GM23248 (cell line): Measurements from ENCODE around the gene PRSS23. TPM values are rescaled to one million over a fixed set of nuclear protein-coding genes. Genes with fewer than 3 reads are reported as not detected.

Experiments used
- DNase-seq: peaks from one replicate; pipeline ENCODE4 v3.0.0-alpha.2; 2015
- H2AFZ ChIP-seq: fragments of 200-600 bp; sonication (generic); 2 replicates; pipeline ENCODE4 v1.6.1; 2016; ENCODE audit warnings: antibody characterized with exemption
- H3F3A ChIP-seq: fragments of 200-600 bp; sonication (generic); 2 replicates; pipeline ENCODE4 v1.6.1; 2016; ENCODE audit warnings: mild to moderate bottlenecking, antibody characterized with exemption, mixed run types; ENCODE audit not compliant: insufficient read depth
- H3K27ac ChIP-seq: fragments of 200-600 bp; sonication (generic); 2 replicates; pipeline ENCODE4 v1.5.1; 2016; ENCODE audit warnings: mild to moderate bottlenecking
- H3K27me3 ChIP-seq: fragments of 200-600 bp; sonication (generic); replicated peaks from 2 replicates; pipeline ENCODE4 v1.6.1; 2016; ENCODE audit warnings: mild to moderate bottlenecking; ENCODE audit not compliant: insufficient read depth
- H3K36me3 ChIP-seq: fragments of 200-600 bp; sonication (generic); 2 replicates; pipeline ENCODE4 v1.6.1; 2016; ENCODE audit warnings: low read depth, mild to moderate bottlenecking
- H3K4me1 ChIP-seq: fragments of 200-600 bp; sonication (generic); 2 replicates; pipeline ENCODE4 v1.6.1; 2016; ENCODE audit warnings: mild to moderate bottlenecking; ENCODE audit not compliant: insufficient read depth
- H3K4me2 ChIP-seq: fragments of 200-600 bp; sonication (generic); one replicate; pipeline ENCODE4 v1.6.1; 2016; ENCODE audit warnings: mild to moderate bottlenecking; ENCODE audit not compliant: unreplicated experiment
- H3K4me3 ChIP-seq: fragments of 200-600 bp; sonication (generic); 2 replicates; pipeline ENCODE4 v1.5.1; 2016; ENCODE audit warnings: mild to moderate bottlenecking
- H3K79me2 ChIP-seq: fragments of 200-600 bp; sonication (generic); 2 replicates; pipeline ENCODE4 v1.6.1; 2016; ENCODE audit warnings: mild to moderate bottlenecking; ENCODE audit not compliant: insufficient read depth
- H3K9ac ChIP-seq: fragments of 200-600 bp; sonication (generic); 2 replicates; pipeline ENCODE4 v1.6.1; 2016; ENCODE audit warnings: mild to moderate bottlenecking
- H3K9me2 ChIP-seq: fragments of 200-600 bp; sonication (generic); 2 replicates; pipeline ENCODE4 v1.6.1; 2016; ENCODE audit warnings: mixed run types, mild to moderate bottlenecking, moderate library complexity; ENCODE audit not compliant: insufficient read depth
- H3K9me3 ChIP-seq: fragments of 200-600 bp; sonication (generic); one replicate; pipeline ENCODE4 v1.6.1; 2017; ENCODE audit warnings: low read depth
- H4K20me1 ChIP-seq: fragments of 200-600 bp; sonication (generic); 2 replicates; pipeline ENCODE4 v1.6.0; 2016; ENCODE audit not compliant: insufficient read depth
- EZH2 ChIP-seq: fragments of 200-600 bp; sonication (generic); IDR thresholded peaks from 2 replicates; pipeline ENCODE4 v1.6.1; 2018; ENCODE audit warnings: antibody characterized with exemption, mild to moderate bottlenecking; ENCODE audit not compliant: insufficient read depth, poor library complexity, severe bottlenecking
- EZH2phosphoT487 ChIP-seq: fragments of 200-600 bp; sonication (generic); IDR thresholded peaks from 2 replicates; pipeline ENCODE4 v1.6.1; 2018; ENCODE audit warnings: antibody characterized with exemption, moderate library complexity, mild to moderate bottlenecking, low read depth; ENCODE audit not compliant: insufficient read depth
- WGBS, 2 experiments: methylation state at CpG; one replicate each; pipeline ENCODE4 v1.1.6; 2015 to 2017; ENCODE audit warnings: low lambda C conversion rate in 2 of 2, low coverage in 1 of 2; ENCODE audit errors: missing lambda C conversion rate in 2 of 2; 5-methylcytosine and 5-hydroxymethylcytosine counted together
- in situ Hi-C: fragments of 300-500 bp; cut with MboI; formaldehyde crosslinking; loops from 2 replicates; pipeline ENCODE4 v1.15.0; 2020
- polyA plus RNA-seq: library from polyadenylated mRNA; unstranded; fragments of >200 nt; fragmentation: Nextera tagmentation; extraction: Ambion mirVana; gene quantifications from 2 replicates; pipeline ENCODE4 v1.2.1, GENCODE V29; 2016
- total RNA-seq: library from RNA; depleted of rRNA; stranded (reverse); fragments of >200 nt; shearing (Covaris generic); gene quantifications from 2 replicates; pipeline ENCODE4 v1.2.3, GENCODE V29; 2014

Gene PRSS23
- total and polyA plus RNA-seq, 2 experiments from 2014 or later: 217 to 376 TPM

- Histone ChIP-seq H3K27me3 (no peaks in the 10 kb centered on the region), H3K9ac (peak overlapping the region; percentile 81), H3K4me1 (peaks cover 68% of the 10 kb centered on the region), H3K27ac (peak overlapping the region; percentile 6; the same call in 1 of the 2 replicates), H3F3A (peaks cover 63% of the 10 kb centered on the region), H3K9me2 (no peaks in the 10 kb centered on the region), H3K36me3 (no peaks in the 10 kb centered on the region), H3K4me3 (peak overlapping the region; percentile 81), H2AFZ (no peak overlapping the region), H3K4me2 (peak overlapping the region; percentile 93), H3K79me2 (peaks cover 63% of the 10 kb centered on the region), H3K9me3 (no peaks in the 10 kb centered on the region), H4K20me1 (no peaks in the 10 kb centered on the region)
- TF ChIP-seq EZH2phosphoT487: no peak
- no peak for TF ChIP-seq EZH2
- in situ Hi-C loops: no loop called here
- peak; percentile 67 for DNase-seq
- WGBS, 2 experiments: 37 to 38% methylated on average over 3 of the region's 3 CpGs
Observed at GRCh38 chr11:86802601-86803051, 2.3 kb downstream of the PRSS23 start.

- in situ Hi-C loops: no loop called here
- 52 to 57% methylated on average over 5 of the region's 5 CpGs for WGBS, 2 experiments
- Histone ChIP-seq H4K20me1 (no peaks in the 10 kb centered on the region), H3K9ac (peak overlapping the region; percentile 81), H2AFZ (no peak overlapping the region), H3K4me1 (peaks cover 68% of the 10 kb centered on the region), H3K4me3 (peak overlapping the region; percentile 81), H3K9me2 (no peaks in the 10 kb centered on the region), H3K27me3 (no peaks in the 10 kb centered on the region), H3K4me2 (peak overlapping the region; percentile 93), H3K27ac (0 out of 2 replicates have a peak overlapping the region, but pooled peaks have one; percentile 75), H3F3A (peaks cover 63% of the 10 kb centered on the region), H3K9me3 (no peaks in the 10 kb centered on the region), H3K79me2 (peaks cover 71% of the 10 kb centered on the region), H3K36me3 (0 out of 2 replicates have a peak, but pooled peaks cover 6% of the 10 kb centered on the region)
- TF ChIP-seq EZH2phosphoT487: no peak
- TF ChIP-seq EZH2: no peak
- peak; percentile 40 for DNase-seq
Observed at GRCh38 chr11:86803136-86804045, 3.0 kb downstream of the PRSS23 start.

GRCh38 chr11:86804951-86805350 lies 4.6 kb downstream of the PRSS23 start:
- whole genome bisulfite sequencing, 2 experiments: 58 to 61% methylated on average over 4 of the region's 4 CpGs
- peaks cover 50% of the 10 kb centered on the region for H3F3A ChIP-seq
- no peak overlapping the region for H2AFZ ChIP-seq
- no peak for TF ChIP-seq EZH2
- no peak for TF ChIP-seq EZH2phosphoT487
- H3K9ac ChIP-seq: peak overlapping the region; percentile 40; the same call in 1 of the 2 replicates
- H3K9me3 ChIP-seq: no peaks in the 10 kb centered on the region
- H3K36me3 ChIP-seq: peaks cover 21% of the 10 kb centered on the region
- peak; percentile 66 for DNase-seq
- H3K79me2 ChIP-seq: peaks cover 87% of the 10 kb centered on the region
- H4K20me1 ChIP-seq: no peaks in the 10 kb centered on the region
- H3K4me1 ChIP-seq: peaks cover 55% of the 10 kb centered on the region
- H3K4me2 ChIP-seq: peak overlapping the region; percentile 93
- H3K4me3 ChIP-seq: no peak overlapping the region
- no peaks in the 10 kb centered on the region for H3K27me3 ChIP-seq
- H3K9me2 ChIP-seq: no peaks in the 10 kb centered on the region
- H3K27ac ChIP-seq: peak overlapping the region; percentile 75
- in situ Hi-C loops: no loop called here

GRCh38 chr11:86805873-86806310 lies 5.5 kb downstream of the PRSS23 start:
- 38 to 43% methylated on average over 2 of the region's 2 CpGs for WGBS, 2 experiments
- Histone ChIP-seq H3K4me3 (0 out of 2 replicates have a peak overlapping the region, but pooled peaks have one; percentile 24), H3K27ac (peak overlapping the region; percentile 75), H3K9ac (peak overlapping the region; percentile 40; the same call in 1 of the 2 replicates), H3K9me2 (no peaks in the 10 kb centered on the region), H3K4me2 (peak overlapping the region; percentile 93), H3F3A (peaks cover 50% of the 10 kb centered on the region), H3K4me1 (peaks cover 56% of the 10 kb centered on the region), H3K79me2 (peaks cover 92% of the 10 kb centered on the region), H2AFZ (no peak overlapping the region; the same call in 1 of the 2 replicates), H3K27me3 (no peaks in the 10 kb centered on the region), H3K9me3 (no peaks in the 10 kb centered on the region), H3K36me3 (peaks cover 30% of the 10 kb centered on the region), H4K20me1 (no peaks in the 10 kb centered on the region)
- peak; percentile 63 for DNase-seq
- in situ Hi-C loops: no loop called here
- TF ChIP-seq EZH2 (no peak), EZH2phosphoT487 (no peak)
